Vagina (tissue), 2 donors: ENCODE data around the gene DDX39B. TPM values are rescaled to one million over a fixed set of nuclear protein-coding genes. Genes with fewer than 3 reads are reported as not detected.
A peak's percentile ranks its signal among the peaks of the same experiment; 100 is the strongest.

Experiments used
- DNase-seq, 2 donors: peaks; one replicate each; pipeline ENCODE4 v3.0.0-alpha.2; 2017; ENCODE audit errors: extremely low spot score in 2 of 2
- H3K27ac ChIP-seq: fragments of 200-600 bp; sonication (generic); one replicate; pipeline ENCODE4 v1.5.1; 2019
- H3K27me3 ChIP-seq: fragments of 200-600 bp; sonication (generic); one replicate; pipeline ENCODE4 v1.5.1; 2019
- H3K36me3 ChIP-seq, 2 donors: fragments of 200-600 bp; sonication (generic); one replicate each; pipeline ENCODE4 v1.5.1; 2017 to 2019
- H3K4me1 ChIP-seq: fragments of 200-600 bp; sonication (generic); one replicate; pipeline ENCODE4 v1.5.1; 2019
- H3K4me3 ChIP-seq, 2 donors: fragments of 200-600 bp; sonication (generic); 1 replicate in 1 of 2; 2 replicates in 1 of 2; pipeline ENCODE4 v1.5.1; 2016 to 2019
- H3K9me3 ChIP-seq: fragments of 200-600 bp; sonication (generic); one replicate; pipeline ENCODE4 v1.5.1; 2019
- POLR2A ChIP-seq, 2 donors: fragments of 450-650 bp; IDR thresholded peaks; one replicate each; pipeline ENCODE4 v1.6.1; 2017; ENCODE audit warnings: antibody characterized with exemption in 2 of 2, mild to moderate bottlenecking in 2 of 2, moderate library complexity in 2 of 2
- POLR2AphosphoS5 ChIP-seq, 2 donors: sonication (generic); formaldehyde crosslinking; IDR thresholded peaks; one replicate each; pipeline ENCODE4 v1.9.0; 2017; ENCODE audit warnings: antibody characterized with exemption in 2 of 2, mild to moderate bottlenecking in 2 of 2, low read depth in 1 of 2; ENCODE audit not compliant: insufficient read depth in 1 of 2
- intact Hi-C: fragments of 100-400 bp; cut with DNase I; formaldehyde crosslinking; loops from one replicate; pipeline ENCODE4 v1.15.1; 2023
- total RNA-seq: library from RNA; depleted of rRNA; stranded (reverse); fragments of >200 nt; gene quantifications from one replicate; pipeline ENCODE4 v1.2.3, GENCODE V29; 2016
- TF ChIP-seq, protein P1 (sequence below), 3 experiments: fragments of 450-650 bp in 2 of 3; fragments of 200-600 bp in 1 of 3; sonication (generic) in 1 of 3; IDR thresholded peaks; one replicate each; pipeline ENCODE4 v1.5.1; 2017 to 2019; ENCODE audit warnings: antibody characterized with exemption in 3 of 3, mild to moderate bottlenecking in 2 of 3, moderate library complexity in 2 of 3

DDX39B gene
- total RNA-seq, 1 donor from 2014 or later = 299 TPM

- H3K4me1 ChIP-seq = peaks cover 25% of the 10 kb centered on the region
- H3K4me3 ChIP-seq = peak overlapping the region; percentile 68 to 74
- no peaks in the 10 kb centered on the region for H3K27me3 ChIP-seq
- peak overlapping the region; percentile 92 for H3K27ac ChIP-seq
- DNase-seq = no peak
- no peaks in the 10 kb centered on the region for H3K9me3 ChIP-seq
- no peaks in the 10 kb centered on the region for H3K36me3 ChIP-seq
- TF ChIP-seq, protein P1, sequence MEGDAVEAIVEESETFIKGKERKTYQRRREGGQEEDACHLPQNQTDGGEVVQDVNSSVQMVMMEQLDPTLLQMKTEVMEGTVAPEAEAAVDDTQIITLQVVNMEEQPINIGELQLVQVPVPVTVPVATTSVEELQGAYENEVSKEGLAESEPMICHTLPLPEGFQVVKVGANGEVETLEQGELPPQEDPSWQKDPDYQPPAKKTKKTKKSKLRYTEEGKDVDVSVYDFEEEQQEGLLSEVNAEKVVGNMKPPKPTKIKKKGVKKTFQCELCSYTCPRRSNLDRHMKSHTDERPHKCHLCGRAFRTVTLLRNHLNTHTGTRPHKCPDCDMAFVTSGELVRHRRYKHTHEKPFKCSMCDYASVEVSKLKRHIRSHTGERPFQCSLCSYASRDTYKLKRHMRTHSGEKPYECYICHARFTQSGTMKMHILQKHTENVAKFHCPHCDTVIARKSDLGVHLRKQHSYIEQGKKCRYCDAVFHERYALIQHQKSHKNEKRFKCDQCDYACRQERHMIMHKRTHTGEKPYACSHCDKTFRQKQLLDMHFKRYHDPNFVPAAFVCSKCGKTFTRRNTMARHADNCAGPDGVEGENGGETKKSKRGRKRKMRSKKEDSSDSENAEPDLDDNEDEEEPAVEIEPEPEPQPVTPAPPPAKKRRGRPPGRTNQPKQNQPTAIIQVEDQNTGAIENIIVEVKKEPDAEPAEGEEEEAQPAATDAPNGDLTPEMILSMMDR (IDR thresholded peaks at IDR 0.05) = no peak
- TF ChIP-seq POLR2A (IDR thresholded peaks at IDR 0.05) = no peak
- TF ChIP-seq POLR2AphosphoS5 (IDR thresholded peaks at IDR 0.05; ENCODE audit: insufficient read depth in 1 of 2, low read depth in 1 of 2) = no peak
- intact Hi-C loops = no loop called here
These were observed 39.8 kb upstream of the DDX39B start for GRCh38 chr6:31581434-31582229.

DNA sequence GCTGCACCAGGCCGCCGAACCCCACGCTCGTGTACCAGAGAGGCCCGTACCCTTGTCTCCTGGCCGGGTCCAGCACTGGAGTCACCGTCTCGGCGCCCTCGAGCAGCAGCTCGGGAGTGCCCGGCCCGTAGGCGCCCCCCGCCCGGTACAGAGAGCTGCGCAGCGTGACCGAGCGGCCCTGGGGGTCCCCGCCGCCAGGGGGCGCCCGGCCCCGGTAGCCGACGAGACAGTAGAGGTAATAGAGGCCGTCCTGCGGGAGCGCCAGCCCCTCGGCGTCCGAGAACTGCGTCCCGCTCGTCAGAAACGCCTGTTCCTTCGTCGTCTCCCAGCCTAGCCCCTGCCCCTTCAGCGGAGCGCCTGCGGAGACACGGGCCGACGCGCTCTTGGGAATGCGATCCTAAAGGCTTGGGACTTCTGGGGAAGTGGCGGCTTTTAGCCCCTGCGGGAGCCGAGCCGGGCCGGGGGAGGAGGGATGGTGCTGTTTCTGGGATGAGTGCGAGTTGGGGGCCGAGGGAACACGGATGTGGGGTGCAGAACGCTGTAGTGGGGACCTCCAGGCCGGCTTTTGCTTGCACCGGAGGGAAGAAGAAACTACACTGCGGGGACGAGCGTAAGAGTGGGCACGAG lies 39.1 kb upstream of the DDX39B start:
- H3K27ac ChIP-seq = peak overlapping the region; percentile 92
- TF ChIP-seq POLR2AphosphoS5 (IDR thresholded peaks at IDR 0.05; ENCODE audit: insufficient read depth in 1 of 2, low read depth in 1 of 2) (peak; percentile 42 to 73), POLR2A (IDR thresholded peaks at IDR 0.05) (peak in 1 of 2 donors; percentile 40)
- TF ChIP-seq, protein P1 (IDR thresholded peaks at IDR 0.05) = peak; percentile 93 to 96 (median 94)
- H3K4me1 ChIP-seq = peaks cover 25% of the 10 kb centered on the region
- H3K4me3 ChIP-seq = peak overlapping the region; percentile 68 to 74
- DNase-seq = no peak
- intact Hi-C loops = no loop called here
- no peaks in the 10 kb centered on the region for H3K9me3 ChIP-seq
- no peaks in the 10 kb centered on the region for H3K36me3 ChIP-seq
- no peaks in the 10 kb centered on the region for H3K27me3 ChIP-seq

- intact Hi-C loops = no loop called here
- H3K4me3 ChIP-seq = peak overlapping the region; percentile 68 to 74
- TF ChIP-seq POLR2AphosphoS5 (IDR thresholded peaks at IDR 0.05; ENCODE audit: insufficient read depth in 1 of 2, low read depth in 1 of 2) = no peak
- peak overlapping the region; percentile 92 for H3K27ac ChIP-seq
- DNase-seq = no peak
- H3K27me3 ChIP-seq = no peaks in the 10 kb centered on the region
- no peaks in the 10 kb centered on the region for H3K36me3 ChIP-seq
- no peaks in the 10 kb centered on the region for H3K9me3 ChIP-seq
- peaks cover 25% of the 10 kb centered on the region for H3K4me1 ChIP-seq
These were observed 38.6 kb upstream of the DDX39B start for GRCh38 chr6:31580438-31580740.

DNA sequence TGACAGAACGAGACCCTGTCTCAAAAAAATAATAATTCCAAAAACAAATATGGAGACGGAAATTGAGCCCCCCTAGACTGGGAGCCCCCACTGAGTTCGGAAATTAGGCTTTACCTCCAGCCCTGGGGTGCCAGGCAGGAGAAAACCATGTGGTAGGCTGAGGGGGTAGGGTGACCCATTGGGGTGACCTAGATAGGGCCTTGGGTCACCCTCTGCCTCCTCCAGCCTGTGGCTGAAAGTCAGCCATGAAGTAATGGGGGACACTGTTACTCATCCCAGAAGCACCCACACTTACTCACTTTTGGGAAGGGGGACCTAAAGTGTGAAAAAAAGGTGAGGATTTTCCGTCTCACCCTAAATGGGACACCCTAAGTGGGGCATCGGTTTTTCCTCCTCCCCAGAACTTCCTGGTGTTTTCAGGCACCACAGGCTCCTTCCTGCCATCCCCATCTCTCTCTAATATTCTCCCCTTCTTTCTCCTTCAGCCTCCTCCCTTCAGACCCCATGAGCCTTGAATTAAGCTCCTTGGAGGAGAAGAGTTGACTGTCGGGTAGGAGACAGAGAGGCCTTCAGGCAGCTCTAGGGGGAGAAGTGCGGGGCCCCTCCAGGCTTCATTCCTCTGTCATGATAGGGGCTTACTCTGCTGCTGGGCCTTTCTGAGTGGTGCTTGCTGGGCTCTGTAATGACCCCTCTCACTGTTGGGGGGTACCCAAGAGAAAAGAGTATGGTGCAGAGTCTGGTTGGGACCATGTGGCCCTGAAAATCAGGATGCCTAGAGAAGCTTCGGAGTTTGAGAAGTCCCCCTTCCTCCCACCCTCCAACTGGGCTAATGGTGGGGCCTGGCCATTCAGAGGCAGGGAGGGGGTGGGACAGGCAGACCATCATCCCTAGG lies 38.0 kb upstream of the DDX39B start:
- H3K36me3 ChIP-seq = no peaks in the 10 kb centered on the region
- intact Hi-C loops = no loop called here
- TF ChIP-seq POLR2AphosphoS5 (IDR thresholded peaks at IDR 0.05; ENCODE audit: insufficient read depth in 1 of 2, low read depth in 1 of 2) (no peak), POLR2A (IDR thresholded peaks at IDR 0.05) (no peak)
- TF ChIP-seq, protein P1 (IDR thresholded peaks at IDR 0.05) = no peak
- H3K4me3 ChIP-seq = no peak overlapping the region
- DNase-seq = no peak
- peak overlapping the region; percentile 92 for H3K27ac ChIP-seq
- H3K27me3 ChIP-seq = no peaks in the 10 kb centered on the region
- no peaks in the 10 kb centered on the region for H3K9me3 ChIP-seq
- peaks cover 25% of the 10 kb centered on the region for H3K4me1 ChIP-seq

DNA sequence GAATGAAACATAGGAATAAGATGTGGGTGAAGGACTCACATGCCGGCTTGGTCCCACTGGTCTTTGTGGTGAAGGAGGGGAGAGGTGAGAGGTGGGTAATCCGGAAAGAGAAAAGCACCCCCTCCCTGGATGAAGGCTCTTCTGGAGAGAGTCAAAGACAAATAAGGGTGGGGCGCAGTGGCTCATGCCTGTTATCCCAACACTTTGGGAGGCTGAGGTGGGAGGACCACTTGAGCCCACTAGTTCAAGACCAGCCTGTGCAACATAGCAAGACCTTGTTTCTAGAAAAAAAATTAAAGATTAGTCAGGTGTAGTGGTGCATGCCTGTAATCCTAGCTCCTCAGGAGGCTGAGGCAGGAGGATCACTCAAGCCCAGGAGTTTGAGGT lies 37.3 kb upstream of the DDX39B start:
- intact Hi-C loops = no loop called here
- TF ChIP-seq POLR2A (IDR thresholded peaks at IDR 0.05) (no peak), POLR2AphosphoS5 (IDR thresholded peaks at IDR 0.05; ENCODE audit: insufficient read depth in 1 of 2, low read depth in 1 of 2) (no peak)
- TF ChIP-seq, protein P1 (IDR thresholded peaks at IDR 0.05) = no peak
- DNase-seq = no peak

More for the DNA sequence above, 37.3 kb upstream of the DDX39B start:
- H3K27ac ChIP-seq = no peak overlapping the region
- H3K4me1 ChIP-seq = peaks cover 25% of the 10 kb centered on the region
- H3K36me3 ChIP-seq = no peaks in the 10 kb centered on the region
- H3K9me3 ChIP-seq = no peaks in the 10 kb centered on the region
- H3K27me3 ChIP-seq = no peaks in the 10 kb centered on the region
- no peak overlapping the region for H3K4me3 ChIP-seq
